GM21367 (cell line): ENCODE data around the gene UBE2L6.
A peak's percentile ranks its signal among the peaks of the same experiment; 100 is the strongest.

Experiments used
- ATAC-seq: cut with Tn5 transposase; IDR thresholded peaks from one replicate; pipeline ENCODE4 v1.9.1; 2021; ENCODE audit not compliant: unreplicated experiment

Gene UBE2L6

GRCh38 chr11:57530596-57531507 is 36.6 kb downstream of the UBE2L6 start, which contains the start of gene TIMM10:
Gene TIMM10 (minus strand): TSS chr11:57530754. CDS start chr11:57530189, 565 bp downstream.
- ATAC-seq, result peak; percentile 97

DNA sequence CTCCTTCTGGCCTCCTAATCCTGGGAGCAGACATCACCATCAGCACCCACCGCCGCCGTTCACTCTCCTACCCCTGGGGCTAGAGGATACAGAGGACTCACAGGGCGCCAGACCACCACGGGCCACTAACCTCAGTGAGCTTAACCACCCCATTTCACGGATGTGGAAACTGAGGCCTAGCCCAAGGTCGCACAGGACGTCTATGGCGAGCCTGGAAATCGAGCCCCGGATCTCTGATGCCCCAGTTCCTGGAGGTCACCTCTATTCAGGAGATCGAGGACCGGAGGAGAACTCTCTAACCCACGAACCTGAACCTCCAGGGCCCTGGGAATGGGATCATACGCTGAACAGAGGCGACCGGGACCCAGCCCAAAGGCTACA is 37.3 kb downstream of the UBE2L6 start:
- ATAC-seq, result no peak

- no peak for ATAC-seq
These were observed 38.5 kb downstream of the UBE2L6 start for GRCh38 chr11:57529012-57529411.

GRCh38 chr11:57527056-57527631 is 40.3 kb downstream of the UBE2L6 start:
- ATAC-seq, result no peak

GRCh38 chr11:57523419-57523818 is 44.1 kb downstream of the UBE2L6 start:
- ATAC-seq, result no peak

GRCh38 chr11:57521116-57521515 is 46.4 kb downstream of the UBE2L6 start:
- ATAC-seq, result no peak

DNA sequence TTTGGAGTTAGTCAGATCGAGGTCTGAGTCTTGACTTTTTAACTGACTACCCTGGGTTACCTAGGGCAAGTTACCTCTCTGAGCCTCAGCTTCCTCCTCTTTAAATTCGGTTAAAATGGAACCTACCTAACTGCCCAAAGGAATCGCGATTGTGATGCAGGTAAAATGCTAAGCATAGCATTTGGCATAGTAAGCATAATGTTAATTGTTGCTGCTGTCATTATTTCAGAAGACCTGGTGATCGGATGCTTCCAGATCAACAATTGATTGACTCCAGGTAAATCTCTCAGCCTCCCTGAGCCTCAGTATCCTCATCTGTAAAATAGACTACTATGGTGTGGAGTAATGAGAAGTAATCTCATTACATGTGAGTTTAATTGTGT is 51.4 kb downstream of the UBE2L6 start:
- no peak for ATAC-seq

- ATAC-seq, result peak; percentile 43
These were observed 52.0 kb downstream of the UBE2L6 start, which contains the start of gene SLC43A1 for GRCh38 chr11:57515332-57516060. Gene SLC43A1 (minus strand): TSS chr11:57515702. CDS start chr11:57514111, 1,591 bp downstream.

DNA sequence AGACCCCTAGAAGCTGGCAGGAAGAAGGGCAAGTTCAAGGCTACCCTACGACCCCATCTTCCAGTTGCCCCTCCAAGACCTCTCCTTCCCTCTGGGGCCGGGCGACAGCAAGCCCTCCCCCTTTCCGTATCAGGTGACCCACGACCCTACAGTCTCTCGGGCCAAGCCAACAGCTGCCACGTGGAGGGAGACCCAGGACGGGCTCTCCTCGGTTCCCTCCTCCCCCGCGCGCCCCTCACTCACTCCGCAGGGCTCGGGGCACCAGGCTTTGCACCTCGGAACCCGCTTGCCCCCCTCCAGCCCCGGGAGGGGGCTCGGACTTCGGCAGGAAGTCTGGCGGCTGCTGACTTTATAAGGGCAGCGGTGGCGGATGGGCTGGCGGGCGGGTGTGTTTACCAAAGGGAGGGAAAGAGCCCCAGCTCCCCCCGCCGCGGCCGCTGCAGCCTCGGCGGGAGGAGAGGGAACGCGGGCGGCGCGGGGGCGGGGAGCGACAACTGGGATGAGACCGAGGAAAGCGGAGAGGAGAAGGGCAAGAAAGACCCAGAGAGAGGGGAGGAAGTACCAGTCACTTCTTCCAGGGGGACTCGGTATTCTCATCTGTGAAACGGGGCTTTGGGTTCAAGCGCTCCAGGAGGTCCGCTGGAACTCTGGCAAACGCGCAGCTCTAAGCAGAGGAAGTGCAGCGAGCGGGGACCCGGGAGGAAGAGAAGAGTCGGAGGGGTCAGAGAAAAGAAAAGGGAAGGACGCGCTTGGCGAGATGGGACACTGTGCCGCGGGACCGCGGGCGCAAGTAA is 52.7 kb downstream of the UBE2L6 start:
- ATAC-seq, result peak; percentile 1

DNA sequence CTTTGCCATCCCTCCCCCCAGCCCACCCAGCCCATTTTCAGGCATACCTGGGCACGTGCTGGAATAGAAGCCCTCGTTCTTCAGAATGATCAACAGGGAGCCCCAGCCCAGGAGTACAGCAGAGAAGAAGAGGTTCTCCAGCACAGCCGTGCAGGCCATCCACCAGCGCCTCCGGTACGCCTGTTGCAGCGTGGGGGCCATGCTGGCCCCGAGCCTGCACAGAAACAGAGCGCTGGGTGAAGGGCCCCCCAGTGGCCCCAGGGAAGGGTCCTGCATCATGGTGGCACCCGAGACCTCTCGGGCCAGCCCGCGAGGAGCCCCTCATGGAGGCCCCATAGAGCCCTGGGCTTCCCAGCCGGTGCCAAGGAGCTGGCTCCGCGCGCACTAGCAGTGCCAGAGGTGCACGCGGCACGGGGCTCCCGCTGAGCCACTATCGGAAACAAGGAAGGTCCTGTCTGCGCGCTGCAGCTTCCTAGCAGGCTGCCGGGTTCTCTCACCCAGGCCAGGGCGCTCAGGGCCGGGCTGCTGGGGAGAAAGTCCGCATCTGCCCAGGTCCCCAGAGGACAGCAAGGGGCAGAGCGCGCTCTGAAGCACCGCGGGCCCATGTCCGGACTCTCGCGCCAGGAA is 53.4 kb downstream of the UBE2L6 start:
- no peak for ATAC-seq

- ATAC-seq, result no peak
These were observed 54.0 kb downstream of the UBE2L6 start for GRCh38 chr11:57513452-57513795.

- ATAC-seq, result no peak
These were observed 54.6 kb downstream of the UBE2L6 start for GRCh38 chr11:57512646-57513451.

- ATAC-seq, result no peak
These were observed 55.6 kb downstream of the UBE2L6 start for GRCh38 chr11:57511741-57512430.

DNA sequence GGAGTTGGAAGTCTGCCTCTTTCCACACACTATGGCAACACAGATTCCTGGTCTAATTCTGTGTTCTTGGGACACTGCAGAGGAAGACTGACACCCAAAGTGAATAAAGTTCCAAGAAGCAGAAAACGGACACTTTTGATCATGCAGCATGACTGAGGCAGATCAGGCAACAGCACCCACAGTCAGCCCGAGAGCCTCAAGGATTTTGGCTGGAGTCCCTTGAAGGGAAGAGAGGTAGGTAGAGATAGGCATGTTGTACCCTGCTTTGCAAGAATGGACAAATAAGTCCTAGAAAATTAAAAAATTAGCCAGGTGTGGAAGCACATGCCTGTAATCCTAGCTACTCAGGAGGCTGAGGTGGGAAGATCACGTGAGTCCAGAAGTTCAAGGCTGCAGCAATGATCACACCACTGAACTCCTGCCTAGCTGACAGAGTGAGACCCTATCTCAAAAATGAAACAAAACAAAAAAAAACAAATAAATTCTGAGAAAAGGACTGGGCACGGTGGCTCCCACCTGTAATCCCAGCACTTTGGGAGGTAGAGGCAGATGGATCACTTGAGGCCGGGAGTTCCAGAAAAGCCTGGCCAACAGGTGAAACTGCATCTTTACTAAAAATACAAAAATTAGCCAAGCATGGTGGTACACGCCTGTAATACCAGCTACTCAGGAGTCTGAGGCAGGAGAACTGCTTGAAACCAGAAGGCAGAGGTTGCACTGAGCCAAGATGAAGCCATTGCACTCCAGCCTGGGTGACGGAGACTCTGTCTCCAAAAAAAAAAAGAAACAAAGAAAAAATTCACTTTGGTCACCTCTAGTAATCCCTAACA is 58.9 kb downstream of the UBE2L6 start:
- no peak for ATAC-seq

DNA sequence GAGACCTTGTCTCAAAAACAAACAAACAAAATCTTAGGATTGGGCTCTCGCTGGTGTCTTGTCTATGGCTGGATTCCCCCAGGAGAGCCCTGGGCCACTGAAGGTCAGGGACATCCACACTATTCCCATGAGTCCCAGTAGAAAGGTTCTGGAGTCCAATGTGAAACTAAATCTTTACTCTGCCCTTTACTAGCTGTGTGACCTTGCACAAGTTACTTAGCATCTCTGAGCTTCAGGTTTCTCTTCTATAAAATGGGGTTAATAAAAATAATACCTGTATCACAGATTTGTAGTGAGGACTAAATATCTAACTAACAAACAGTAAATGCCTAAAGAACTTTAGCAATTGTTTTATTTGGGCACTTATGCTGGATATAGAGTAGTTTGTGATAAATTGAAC is 61.0 kb downstream of the UBE2L6 start:
- no peak for ATAC-seq

DNA sequence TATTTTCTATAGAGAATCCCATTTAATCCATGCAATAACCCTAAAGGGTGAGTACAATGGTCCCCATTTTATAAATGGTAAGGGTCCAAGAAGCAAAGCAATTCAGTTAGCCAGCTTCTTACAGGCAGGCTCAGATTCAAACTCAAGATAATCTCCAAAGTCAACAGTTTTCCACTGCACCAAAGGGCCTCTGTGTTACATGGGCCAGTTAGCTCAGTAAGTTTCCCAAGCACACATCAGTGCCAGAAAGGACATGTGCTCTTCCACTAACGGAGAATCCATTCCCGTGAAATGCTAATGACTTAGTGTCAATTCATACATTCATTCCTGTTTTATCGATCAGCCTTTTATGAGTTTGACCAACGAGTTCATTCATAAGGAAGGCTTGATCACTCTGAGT is 63.0 kb downstream of the UBE2L6 start:
- no peak for ATAC-seq

DNA sequence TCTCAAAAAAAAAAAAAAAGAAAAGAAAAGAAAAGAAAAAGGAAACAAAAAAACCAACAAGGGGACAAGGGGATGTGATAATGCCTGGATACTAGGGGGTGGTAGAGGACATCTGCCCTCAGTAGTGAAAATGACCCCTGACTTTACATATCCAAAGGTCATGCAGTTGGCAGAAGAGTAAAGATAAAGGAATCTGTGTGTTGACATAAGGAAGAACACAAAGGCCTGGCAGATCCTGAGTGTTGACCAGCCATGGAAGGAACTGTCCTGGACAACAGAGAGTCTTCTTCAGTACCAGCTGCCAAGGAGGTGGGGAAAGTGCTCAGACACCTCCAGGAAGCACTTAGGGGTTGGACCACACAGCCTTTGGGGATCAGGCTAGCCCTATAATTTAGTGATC is 64.6 kb downstream of the UBE2L6 start:
- no peak for ATAC-seq

DNA sequence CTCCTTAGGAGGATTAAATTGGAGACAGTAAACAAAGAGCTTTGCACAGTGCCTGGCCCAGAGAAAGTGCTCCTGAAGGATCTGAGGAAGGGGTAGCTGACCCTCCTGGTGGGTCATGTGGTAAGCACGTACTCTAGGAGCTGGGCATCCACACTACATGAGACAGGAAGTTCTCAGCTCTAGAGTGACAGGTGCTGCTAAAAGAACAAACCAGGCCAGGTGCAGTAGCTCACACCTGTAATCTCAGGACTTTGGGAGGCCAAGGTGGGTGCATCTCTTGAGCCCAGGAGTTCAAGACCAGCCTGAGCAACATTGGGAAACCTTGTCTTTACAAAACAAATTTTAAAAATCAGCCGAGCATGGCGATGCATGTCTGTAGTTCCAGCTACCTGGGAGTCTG is 65.1 kb downstream of the UBE2L6 start:
- ATAC-seq, result no peak
